NCI-H2029 treated with DMSO at 0.1 percent for 48 hours (cell line): ENCODE measurements around the gene MTRF1.
"Not testable (repeated sequence)": the region's sequence is repeated elsewhere in the genome, so short reads cannot be mapped to it uniquely, and the experiment has no call there.

Source experiments
- DNase-seq: peaks from one replicate; lab custom pipeline; 2025; lab: John Stamatoyannopoulos, UW

The MTRF1 gene

GRCh38 chr13:41279156-41279555 lies 15.8 kb upstream of the MTRF1 start:
- DNase-seq = not testable (repeated sequence)

DNA sequence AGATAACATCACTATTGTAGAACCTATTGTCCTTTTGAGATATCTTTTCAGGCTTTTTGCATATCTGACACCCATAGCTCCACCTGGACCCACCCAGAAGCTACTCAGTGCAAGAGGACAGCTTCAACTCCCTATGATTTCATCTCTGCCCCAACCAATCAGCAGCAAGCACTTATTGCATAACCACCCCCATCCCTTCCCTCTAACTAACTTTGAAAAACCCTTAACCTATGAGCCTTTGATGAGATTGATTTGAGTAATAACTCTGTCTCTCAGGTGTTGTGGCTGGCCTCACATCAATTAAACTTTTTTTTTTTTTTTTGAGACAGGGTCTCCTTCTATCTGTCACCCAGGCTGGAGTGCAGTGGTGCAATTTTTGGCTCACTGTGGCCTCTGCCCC lies 13.4 kb upstream of the MTRF1 start:
- DNase-seq = no peak

DNA sequence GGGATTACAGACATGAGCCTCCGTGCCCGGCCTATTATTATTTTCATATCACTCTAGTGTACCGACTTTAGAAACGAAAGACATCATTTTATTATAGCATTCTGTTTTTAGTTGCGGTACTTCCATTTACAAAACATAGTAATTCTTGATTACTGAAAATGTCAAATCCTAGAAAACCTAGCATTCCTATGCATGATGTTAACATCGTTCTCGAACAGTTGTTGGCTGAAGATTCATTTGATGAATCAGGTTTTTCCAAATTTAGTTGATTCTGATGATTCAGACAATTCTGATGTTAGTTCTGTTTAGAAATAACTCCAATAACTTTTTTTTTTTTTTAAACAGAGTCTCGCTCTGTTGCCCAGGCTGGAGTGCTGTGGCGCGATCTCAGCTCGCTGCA lies 11.5 kb upstream of the MTRF1 start:
- no peak for DNase-seq

DNA sequence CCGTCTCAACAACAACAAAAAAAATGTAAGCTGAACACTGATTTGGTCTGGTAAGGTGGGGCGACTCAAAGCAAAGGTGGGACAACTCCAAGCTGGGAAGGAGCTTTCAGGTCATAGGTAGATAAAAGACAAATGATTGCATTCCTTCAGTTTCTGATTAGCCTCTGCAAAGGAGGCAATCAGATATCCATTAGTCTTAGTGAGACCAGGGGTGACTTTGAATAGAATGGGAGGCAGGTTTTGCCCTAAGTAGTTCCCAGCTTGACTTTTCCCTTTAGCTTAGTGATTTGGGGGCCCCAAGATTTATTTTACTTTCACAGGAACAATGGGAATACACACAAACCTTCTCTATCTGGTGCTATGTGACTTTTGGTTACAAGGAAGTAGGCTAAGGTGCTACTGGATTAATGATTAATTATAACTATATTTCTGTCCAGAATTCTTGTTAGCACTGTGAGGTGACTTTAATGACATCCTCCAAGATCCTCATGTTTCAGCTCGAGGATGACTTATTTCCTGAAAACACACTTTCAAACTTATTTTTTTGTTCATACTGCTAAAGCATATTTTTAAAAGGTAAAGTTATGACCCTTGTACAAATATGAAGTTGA lies 10.6 kb upstream of the MTRF1 start:
- no peak for DNase-seq

- DNase-seq = no peak
Observed at GRCh38 chr13:41271456-41272285, 8.3 kb upstream of the MTRF1 start.

- DNase-seq = no peak
Observed at GRCh38 chr13:41268764-41269163, 5.4 kb upstream of the MTRF1 start.

GRCh38 chr13:41267106-41267505 lies 3.7 kb upstream of the MTRF1 start:
- no peak for DNase-seq

- DNase-seq = no peak
Observed at GRCh38 chr13:41259875-41260501, 3.4 kb downstream of the MTRF1 start.

DNA sequence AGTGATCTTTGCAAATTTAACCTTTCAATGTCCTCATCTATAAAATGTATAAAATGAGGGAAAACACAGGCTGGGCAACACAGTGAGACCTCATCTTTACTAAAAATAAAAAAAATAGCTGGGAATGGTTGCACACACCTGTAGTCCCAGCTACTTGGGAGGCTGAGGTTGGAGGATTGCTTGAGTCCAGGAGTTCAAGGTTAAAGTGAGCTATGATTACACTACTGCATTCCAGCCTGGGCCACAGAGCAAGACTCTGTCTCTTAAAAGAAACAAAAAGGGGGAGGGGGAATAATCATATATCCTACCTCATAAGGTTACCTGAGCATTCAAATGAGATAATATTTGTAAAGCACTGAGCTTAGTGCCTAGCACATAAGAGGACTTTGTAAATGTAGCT lies 5.8 kb downstream of the MTRF1 start:
- DNase-seq = no peak

DNA sequence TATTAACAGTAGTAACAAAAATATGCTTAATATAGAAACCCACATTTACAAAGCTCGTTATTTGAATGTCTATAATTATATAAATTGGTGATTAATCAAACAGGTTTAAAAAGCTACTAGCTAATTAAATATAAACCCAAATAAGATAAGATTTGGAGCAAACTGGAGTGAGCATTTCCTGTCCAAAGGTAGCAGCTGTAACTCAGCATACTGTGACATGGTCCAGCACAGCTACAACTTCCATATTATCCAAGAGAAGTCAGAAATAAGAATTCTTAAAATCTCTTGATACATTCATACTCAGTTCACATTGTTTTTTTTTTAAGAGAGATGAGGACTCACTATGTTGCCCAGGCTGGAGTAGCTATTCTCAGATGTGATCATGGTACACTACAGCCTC lies 8.5 kb downstream of the MTRF1 start:
- DNase-seq = no peak

DNA sequence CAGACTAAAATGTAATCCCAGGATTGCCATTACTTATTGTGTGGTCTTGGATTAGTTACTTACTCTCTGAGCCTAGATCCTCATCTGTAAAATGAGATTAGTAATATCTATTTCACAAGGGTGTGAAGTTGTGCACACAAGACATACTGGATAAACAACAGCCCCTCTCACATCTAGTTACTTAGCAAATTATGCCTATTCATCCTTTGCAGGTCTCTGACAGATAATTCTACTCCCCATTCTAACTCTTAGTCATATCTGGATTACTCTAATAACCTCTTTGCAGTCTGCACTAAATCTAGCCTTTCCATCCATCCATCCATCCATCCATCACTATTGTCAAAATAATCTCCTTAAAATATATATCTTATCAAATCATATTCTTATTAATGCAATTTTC lies 12.4 kb downstream of the MTRF1 start:
- DNase-seq = no peak

DNA sequence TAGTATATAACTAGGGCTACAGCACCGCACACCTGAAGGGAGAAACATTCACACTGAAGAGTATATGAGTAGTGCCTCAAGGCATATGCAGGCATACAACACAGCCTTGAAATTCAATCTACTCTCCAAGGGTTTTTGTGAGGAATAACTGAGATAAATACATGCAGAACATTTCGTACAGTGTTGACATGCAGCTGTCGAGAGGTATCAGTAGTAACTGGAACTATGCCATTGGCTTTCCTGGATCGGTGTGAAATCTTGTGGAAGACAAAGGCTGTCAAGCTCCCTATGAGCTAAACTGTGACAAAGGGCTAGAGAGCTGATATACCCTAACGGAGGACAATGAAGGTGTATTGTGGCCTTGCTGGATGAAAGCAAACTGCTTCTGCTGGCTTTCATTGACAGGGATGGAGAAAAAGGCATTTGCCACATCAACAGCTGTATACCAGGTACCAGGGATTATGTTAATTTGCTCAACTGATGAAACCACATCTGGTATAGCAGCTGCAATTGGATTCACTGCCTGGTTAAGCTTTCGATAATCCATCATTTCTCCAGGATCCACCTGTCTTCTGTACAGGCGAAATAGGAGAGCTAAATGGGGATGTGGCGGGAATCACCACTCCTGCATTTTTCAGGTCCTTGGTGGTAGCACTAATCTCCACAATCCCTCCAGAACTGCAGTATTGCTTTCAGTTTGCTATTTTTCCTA lies 16.3 kb downstream of the MTRF1 start:
- no peak for DNase-seq

- DNase-seq = no peak
Observed at GRCh38 chr13:41244556-41244955, 18.8 kb downstream of the MTRF1 start.

DNA sequence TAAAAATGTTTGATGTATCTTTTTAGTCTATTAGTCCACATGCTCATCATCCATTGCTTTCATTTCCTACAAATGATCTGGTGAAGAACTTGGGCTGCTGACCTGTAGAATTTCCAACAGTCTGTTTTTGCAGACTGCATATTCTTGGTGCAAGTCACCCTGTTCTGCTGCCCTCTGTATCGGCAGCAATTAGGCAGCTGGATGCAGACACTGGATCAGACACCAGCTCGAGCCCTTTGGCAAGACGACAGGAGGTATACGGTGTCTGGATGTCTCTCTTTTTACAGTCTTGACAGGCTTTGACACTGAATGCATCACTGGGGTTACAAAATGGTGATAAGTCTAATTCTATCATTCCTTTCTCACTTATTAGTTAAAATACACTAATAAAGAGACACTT lies 21.8 kb downstream of the MTRF1 start:
- DNase-seq = no peak

DNA sequence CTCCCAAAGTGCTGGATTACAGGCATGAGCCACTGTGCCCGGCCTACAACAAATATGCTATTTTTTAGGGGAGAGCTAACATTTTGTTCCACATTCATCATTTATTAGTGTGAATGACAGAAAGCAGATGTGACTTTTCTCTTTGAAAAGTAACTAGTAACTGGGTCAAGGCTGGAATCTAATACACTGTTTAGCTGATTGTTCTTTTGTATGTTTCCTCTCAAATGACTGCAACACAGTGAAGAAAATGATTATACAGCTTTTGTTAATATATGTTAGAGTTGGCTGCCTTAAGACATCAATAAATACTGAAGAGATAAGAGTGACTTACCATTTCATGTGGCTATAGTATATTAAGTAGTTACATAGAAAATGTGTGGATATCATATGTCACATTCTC lies 27.0 kb downstream of the MTRF1 start:
- DNase-seq = no peak

- DNase-seq = no peak
Observed at GRCh38 chr13:41232578-41233480, 30.5 kb downstream of the MTRF1 start.

DNA sequence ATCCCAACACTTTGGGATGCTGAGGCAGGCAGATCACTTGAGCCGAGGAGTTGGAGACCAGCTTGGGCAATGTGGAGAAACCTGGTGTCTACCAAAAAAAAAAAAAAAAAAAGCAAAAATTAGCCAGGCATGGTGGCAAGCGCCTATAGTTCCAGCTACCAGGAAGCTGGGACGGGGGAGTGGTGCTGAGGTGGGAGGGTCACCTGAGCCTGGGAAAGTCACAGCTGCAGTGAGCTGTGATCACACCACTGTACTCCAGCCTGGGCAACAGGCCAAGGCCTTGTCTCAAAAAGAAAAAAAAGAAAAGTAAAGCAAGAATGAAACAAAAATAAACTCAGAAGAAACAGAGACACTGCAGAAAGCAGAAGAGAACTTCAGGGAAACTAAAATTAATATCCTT lies 31.6 kb downstream of the MTRF1 start:
- DNase-seq = peak; percentile 16

DNA sequence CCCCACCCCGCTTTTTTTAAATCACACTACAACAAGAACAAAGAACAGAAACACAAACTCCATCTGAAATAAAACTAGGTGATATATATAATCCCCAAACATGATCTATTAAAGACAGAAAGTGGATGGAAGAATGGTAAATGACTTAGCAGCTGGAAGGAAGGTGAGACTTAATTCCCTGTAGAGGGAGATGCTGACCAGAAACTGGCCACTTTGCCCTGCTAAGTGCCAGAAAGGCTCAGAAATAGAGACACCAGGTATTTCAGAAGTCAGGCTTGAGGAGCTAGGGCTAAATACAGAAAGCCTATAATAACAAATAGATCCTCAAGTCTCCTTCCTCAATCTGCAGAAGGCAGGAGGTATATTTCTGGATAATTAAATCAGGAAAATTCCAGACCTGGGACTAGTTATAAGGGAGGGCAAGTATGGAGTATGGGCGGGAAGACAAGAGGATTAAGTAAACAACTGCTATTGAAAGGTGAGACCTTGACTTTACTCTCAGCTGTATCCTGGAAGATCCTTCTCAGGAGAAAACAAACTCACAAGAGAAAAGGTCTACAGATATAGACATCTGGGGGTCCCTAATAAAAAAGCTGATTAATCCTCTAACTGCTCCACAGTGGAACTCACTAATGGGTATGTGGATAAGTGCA lies 32.2 kb downstream of the MTRF1 start:
- DNase-seq = no peak

DNA sequence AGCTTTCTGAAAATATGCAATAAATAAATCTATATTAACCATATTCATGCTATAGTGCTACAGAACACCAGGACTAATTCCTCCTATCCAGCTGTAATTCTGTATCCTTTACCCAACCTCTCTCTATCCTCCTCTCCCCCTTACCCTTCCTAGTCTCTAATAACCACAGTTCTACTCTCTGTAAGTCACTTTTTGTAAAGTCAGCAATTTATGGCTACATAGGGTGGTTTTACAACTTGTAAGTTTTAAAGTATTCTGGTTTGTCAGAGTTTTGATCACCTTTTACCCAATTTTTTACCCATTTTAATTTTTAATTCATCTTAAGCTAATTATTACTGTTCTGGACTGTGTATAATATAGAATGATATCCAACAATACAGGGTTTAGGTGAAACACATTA lies 34.0 kb downstream of the MTRF1 start:
- no peak for DNase-seq

DNA sequence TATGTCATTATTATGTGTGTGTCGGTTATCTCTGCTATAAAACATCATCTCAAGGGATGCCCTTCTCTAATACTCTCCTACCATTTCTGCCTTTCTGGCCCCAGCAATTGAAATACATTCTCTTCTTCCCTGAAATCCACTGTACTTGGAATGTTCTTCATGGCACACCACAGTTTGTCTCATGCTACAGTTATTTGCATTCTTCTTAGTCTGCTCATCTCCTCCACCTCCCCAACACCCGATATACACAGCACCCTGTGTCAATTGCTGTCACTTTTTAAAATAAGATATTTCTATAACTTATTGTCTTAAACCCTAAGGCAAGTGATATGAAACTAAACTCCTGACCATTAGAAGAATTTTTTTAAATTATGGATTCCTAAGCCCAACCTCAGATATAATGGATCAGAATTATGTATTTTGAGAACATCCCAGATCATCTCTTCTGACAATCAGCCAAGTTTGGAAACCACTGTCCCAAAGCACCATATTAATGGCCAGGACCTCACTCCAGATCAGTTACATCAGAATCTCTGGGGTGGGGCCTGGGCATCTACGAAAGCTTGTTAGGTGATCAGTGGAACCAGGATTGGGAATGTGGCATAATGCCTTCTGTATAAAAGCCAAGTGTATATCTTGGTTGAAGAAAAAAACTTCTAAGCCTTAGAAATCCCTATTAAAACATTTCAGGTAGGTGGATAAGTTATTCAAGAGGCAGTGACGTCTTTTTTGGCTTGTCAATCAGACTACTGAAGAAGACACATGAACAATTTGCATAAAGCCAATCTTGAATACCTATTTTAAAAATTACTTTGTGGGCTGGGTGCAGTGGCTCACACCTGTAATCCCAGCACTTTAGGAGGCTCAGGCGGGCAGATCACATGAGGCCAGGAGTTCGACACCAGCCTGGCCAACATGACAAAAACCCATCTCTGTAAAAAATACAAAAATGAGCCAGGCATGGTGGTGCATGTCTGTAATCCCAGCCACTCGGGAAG lies 39.0 kb downstream of the MTRF1 start:
- no peak for DNase-seq
